Fibroblast of lung (primary cell): ENCODE measurements around the gene LRIT1.

Source experiments
- EZH2 ChIP-seq: IDR thresholded peaks from 2 replicates; pipeline ENCODE4 v1.5.1; 2012; ENCODE audit warnings: low read length, control low read depth, mild to moderate bottlenecking; ENCODE audit errors: missing control alignments
- TF ChIP-seq, protein P1 (sequence below), 2 donors: IDR thresholded peaks in 1 of 2; conservative IDR thresholded peaks in 1 of 2; 1 replicate in 1 of 2; 2 replicates in 1 of 2; pipeline ENCODE4 v1.5.1; 2011 to 2012; ENCODE audit warnings: low read length in 2 of 2, control low read depth in 1 of 2, inconsistent platforms in 1 of 2, low read depth in 1 of 2, mild to moderate bottlenecking in 1 of 2

DNA sequence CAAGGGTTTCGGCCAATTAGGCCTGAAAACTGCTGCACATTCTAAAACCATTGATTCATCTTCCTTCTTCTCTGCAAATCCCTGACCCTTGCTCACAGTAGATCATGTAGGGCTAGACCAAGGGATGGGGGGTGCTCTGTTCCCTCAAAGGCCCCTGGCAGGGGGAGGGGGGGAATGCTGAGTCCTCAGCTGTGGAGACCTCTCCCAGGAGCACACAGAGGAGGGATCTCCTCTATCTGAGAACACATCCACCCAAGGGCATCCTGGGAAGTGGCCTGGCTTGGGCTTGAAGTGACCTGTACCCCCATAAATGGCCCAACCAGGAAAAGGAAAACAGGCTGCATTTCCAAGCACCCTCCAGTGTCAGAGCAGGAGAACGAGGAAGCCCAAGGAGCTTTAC, 48.0 kb downstream of the LRIT1 start:
- TF ChIP-seq EZH2: no peak
- TF ChIP-seq, protein P1, sequence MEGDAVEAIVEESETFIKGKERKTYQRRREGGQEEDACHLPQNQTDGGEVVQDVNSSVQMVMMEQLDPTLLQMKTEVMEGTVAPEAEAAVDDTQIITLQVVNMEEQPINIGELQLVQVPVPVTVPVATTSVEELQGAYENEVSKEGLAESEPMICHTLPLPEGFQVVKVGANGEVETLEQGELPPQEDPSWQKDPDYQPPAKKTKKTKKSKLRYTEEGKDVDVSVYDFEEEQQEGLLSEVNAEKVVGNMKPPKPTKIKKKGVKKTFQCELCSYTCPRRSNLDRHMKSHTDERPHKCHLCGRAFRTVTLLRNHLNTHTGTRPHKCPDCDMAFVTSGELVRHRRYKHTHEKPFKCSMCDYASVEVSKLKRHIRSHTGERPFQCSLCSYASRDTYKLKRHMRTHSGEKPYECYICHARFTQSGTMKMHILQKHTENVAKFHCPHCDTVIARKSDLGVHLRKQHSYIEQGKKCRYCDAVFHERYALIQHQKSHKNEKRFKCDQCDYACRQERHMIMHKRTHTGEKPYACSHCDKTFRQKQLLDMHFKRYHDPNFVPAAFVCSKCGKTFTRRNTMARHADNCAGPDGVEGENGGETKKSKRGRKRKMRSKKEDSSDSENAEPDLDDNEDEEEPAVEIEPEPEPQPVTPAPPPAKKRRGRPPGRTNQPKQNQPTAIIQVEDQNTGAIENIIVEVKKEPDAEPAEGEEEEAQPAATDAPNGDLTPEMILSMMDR (conservative IDR thresholded peaks at IDR 0.05 in 1 of 2, IDR thresholded peaks at IDR 0.05 in 1 of 2; ENCODE audit: low read depth in 1 of 2, low read length in 2 of 2): no peak
